Left lung (tissue), 10 donors: Measurements from ENCODE around the gene ACKR3. TPM values are rescaled to one million over a fixed set of nuclear protein-coding genes. Genes with fewer than 3 reads are reported as not detected.

ENCODE experiments used
- ATAC-seq: fragments of 200-7000 bp; cut with Tn5 transposase; one replicate; pipeline ENCODE4 v1.9.1; 2020; ENCODE audit warnings: moderate library complexity
- DNase-seq, 4 donors: peaks; one replicate each; pipeline ENCODE4 v3.0.0-alpha.2; 2013 to 2020
- H3K27ac ChIP-seq, 2 donors: fragments of 200-600 bp; sonication (generic) in 1 of 2; one replicate each; pipeline versions ENCODE4 v1.5.0 to v1.8.0; 2020 to 2021
- H3K27me3 ChIP-seq, 2 donors: fragments of 200-600 bp; sonication (generic) in 1 of 2; one replicate each; pipeline versions ENCODE4 v1.5.0 to v1.8.0; 2020 to 2021
- H3K36me3 ChIP-seq, 2 donors: fragments of 200-600 bp; sonication (generic) in 1 of 2; one replicate each; pipeline versions ENCODE4 v1.5.0 to v1.8.0; 2020 to 2021
- H3K4me1 ChIP-seq, 2 donors: fragments of 200-600 bp; one replicate each; pipeline ENCODE4 v1.8.0; 2021
- H3K4me3 ChIP-seq, 2 donors: fragments of 200-600 bp; sonication (generic) in 1 of 2; one replicate each; pipeline versions ENCODE4 v1.5.0 to v1.8.0; 2020 to 2021; ENCODE audit warnings: mild to moderate bottlenecking in 1 of 2
- H3K9me3 ChIP-seq, 2 donors: fragments of 200-600 bp; sonication (generic) in 1 of 2; one replicate each; pipeline versions ENCODE4 v1.5.0 to v1.8.0; 2020 to 2021
- intact Hi-C, 2 donors: fragments of 100-400 bp; cut with DNase I; formaldehyde crosslinking; loops; one replicate each; pipeline versions ENCODE4 v1.11.2 to v1.14.2; 2022
- polyA plus RNA-seq, 6 donors: library from polyadenylated mRNA; unstranded; fragments of 120-200 nt; gene quantifications; one replicate each; pipeline ENCODE4 v1.2.1, GENCODE V29; 2013; ENCODE audit not compliant: insufficient read length in 6 of 6
- total RNA-seq, 2 donors: library from RNA; stranded (reverse); fragmentation: NEBNext Ultra II Directional; extraction: Animal tissue kit (Norgen Biotek cat#: 25700); gene quantifications; one replicate each; pipeline ENCODE4 v1.2.1, GENCODE V29; 2021
- TF ChIP-seq, protein P1 (sequence below), 2 donors: fragments of 200-600 bp; sonication (generic) in 1 of 2; IDR thresholded peaks; one replicate each; pipeline versions ENCODE4 v1.5.0 to v1.8.0; 2021; ENCODE audit warnings: antibody characterized with exemption in 2 of 2
- donor health status: DM: no; HTN: yes; CAD: no.
- donor health status: DM: no; HTN: no; CAD: no.

ACKR3 gene
- total and polyA plus RNA-seq, 8 donors: 9.9 to 49.3 (median 33.3) TPM

DNA sequence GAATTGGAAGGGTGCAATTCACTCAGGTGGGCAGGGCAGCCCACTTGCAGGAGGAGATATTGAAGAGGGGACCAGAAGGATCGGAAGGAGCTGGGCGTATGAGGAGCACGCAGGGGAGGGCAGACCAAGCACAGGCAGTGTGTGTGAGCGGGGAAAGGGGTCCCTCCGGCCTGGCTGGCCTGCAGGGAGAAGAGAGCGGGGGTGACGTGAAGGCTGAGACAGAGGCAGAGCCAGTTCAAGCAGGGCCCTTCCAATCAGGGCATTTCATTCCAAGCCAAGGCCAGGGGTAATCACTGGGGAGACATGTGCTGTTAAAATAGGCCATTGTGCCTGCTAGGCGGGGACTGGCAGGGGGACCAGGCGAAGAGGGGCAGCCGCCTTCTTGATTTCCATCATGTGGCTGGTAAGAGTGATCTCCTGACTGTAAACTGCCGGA is 62.2 kb downstream of the ACKR3 start:
- H3K4me1 ChIP-seq: no peaks in the 10 kb centered on the region
- no peaks in the 10 kb centered on the region for H3K27me3 ChIP-seq
- intact Hi-C loops: no loop called here
- no peak overlapping the region for H3K27ac ChIP-seq
- ATAC-seq (no peak), DNase-seq (no peak)
- H3K4me3 ChIP-seq: no peak overlapping the region
- TF ChIP-seq, protein P1, sequence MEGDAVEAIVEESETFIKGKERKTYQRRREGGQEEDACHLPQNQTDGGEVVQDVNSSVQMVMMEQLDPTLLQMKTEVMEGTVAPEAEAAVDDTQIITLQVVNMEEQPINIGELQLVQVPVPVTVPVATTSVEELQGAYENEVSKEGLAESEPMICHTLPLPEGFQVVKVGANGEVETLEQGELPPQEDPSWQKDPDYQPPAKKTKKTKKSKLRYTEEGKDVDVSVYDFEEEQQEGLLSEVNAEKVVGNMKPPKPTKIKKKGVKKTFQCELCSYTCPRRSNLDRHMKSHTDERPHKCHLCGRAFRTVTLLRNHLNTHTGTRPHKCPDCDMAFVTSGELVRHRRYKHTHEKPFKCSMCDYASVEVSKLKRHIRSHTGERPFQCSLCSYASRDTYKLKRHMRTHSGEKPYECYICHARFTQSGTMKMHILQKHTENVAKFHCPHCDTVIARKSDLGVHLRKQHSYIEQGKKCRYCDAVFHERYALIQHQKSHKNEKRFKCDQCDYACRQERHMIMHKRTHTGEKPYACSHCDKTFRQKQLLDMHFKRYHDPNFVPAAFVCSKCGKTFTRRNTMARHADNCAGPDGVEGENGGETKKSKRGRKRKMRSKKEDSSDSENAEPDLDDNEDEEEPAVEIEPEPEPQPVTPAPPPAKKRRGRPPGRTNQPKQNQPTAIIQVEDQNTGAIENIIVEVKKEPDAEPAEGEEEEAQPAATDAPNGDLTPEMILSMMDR (IDR thresholded peaks at IDR 0.05): no peak
- no peaks in the 10 kb centered on the region for H3K9me3 ChIP-seq
- H3K36me3 ChIP-seq: no peaks in the 10 kb centered on the region
